GM21723 (cell line): ENCODE results near the gene OR5AL1.
"Not testable (repeated sequence)": the region's sequence is repeated elsewhere in the genome, so short reads cannot be mapped to it uniquely, and the experiment has no call there.

ENCODE experiments used
- ATAC-seq: cut with Tn5 transposase; IDR thresholded peaks from one replicate; pipeline ENCODE4 v1.9.1; 2021; ENCODE audit warnings: mild to moderate bottlenecking, moderate library complexity; ENCODE audit not compliant: unreplicated experiment

OR5AL1 gene

GRCh38 chr11:56412396-56412795, at the start of gene OR5AL1:
OR5AL1 (plus strand) TSS chr11:56412696.
- no peak for ATAC-seq

GRCh38 chr11:56375324-56375723, 37.2 kb upstream of the OR5AL1 start, which contains the start of gene OR8U1:
OR8U1 (plus strand) TSS chr11:56375624; CDS start chr11:56375624, 0 bp downstream.
- ATAC-seq = no peak

GRCh38 chr11:56380120-56380519, 32.4 kb upstream of the OR5AL1 start:
- ATAC-seq = no peak

DNA sequence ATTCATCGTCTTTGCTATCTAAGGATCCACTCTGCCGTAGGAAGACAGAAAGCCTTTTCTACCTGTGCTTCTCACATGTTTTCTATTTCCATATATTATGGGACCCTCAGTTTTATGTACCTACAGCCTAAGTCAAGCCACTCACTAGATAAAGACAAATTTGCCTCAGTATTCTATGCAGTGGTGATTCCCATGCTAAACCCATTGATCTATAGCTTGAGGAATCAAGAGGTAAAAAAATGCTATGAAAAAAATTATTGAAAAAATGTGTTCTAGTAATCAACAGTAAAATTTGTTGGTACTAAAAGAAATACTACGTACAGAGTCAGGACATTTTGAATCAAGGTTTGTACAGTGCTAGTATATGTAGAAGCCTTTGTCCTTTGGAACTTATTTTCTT, 18.1 kb upstream of the OR5AL1 start:
- ATAC-seq = no peak

DNA sequence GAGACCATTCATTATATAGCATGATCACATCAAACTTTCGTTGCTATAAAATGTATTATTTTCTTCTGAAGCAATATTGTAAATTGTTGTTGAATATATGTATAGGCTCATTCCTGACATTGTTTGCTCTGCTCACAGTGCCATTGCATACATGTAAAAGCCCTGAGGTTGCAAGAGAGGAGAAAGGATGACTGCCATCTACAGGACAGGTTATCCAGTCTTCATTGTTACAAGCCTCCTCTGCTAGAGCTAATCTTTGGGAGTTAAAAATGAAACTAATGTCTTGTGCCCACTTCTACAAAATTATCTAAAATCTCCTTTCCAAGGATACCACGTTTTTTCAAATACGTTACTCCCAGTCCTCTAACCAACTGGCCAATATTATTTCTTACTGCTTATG, 16.4 kb upstream of the OR5AL1 start:
- no peak for ATAC-seq

- ATAC-seq = not testable (repeated sequence)
These were observed 10.5 kb upstream of the OR5AL1 start for GRCh38 chr11:56401858-56402461.

GRCh38 chr11:56404393-56404792, 8.1 kb upstream of the OR5AL1 start:
- no peak for ATAC-seq

DNA sequence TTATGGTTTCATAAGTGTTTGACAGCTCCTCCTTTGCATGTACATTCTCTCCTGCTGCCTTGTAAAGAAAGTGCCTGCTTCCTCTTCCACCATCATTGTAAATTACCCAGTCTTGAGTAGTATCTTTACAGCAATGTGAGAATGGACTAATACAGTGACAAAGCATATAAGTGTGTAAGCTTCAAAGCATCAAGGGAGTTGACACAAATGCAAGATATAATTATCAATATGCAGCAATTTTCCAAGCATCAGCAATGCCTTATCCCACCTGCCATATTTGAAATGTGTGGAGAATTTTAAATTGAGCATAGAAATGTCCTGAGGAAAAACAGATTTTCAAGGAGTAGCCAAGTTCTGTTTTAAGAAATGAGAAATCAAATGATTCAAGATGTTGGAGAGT, 1.7 kb upstream of the OR5AL1 start:
- ATAC-seq = no peak

GRCh38 chr11:56453521-56453920, 41.0 kb downstream of the OR5AL1 start:
- ATAC-seq = no peak

DNA sequence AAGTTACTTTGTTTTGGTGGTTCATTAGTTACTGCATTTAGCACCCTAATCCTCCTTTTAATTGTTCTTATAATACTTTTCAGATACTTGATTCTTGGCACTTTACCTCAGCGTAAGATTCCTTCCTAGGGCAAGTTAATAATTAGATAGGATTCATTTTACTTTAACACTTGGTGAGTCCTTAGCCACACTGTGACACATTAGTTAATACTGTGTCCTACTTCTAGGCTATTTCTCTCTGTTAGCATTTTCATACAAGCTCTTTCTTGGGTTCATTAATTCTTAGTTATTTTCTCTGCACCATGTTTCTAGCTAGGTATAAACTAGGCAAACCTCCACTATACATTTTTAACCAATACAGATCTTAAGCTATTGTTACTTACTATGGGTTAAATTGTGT, 44.6 kb downstream of the OR5AL1 start:
- ATAC-seq = no peak
